Prostate gland (tissue), 2 donors: ENCODE measurements around the gene ANP32B. TPM values are rescaled to one million over a fixed set of nuclear protein-coding genes. Genes with fewer than 3 reads are reported as not detected.
A peak's percentile ranks its signal among the peaks of the same experiment; 100 is the strongest.
"Not testable (repeated sequence)": the region's sequence is repeated elsewhere in the genome, so short reads cannot be mapped to it uniquely, and the experiment has no call there.

Experiments used
- DNase-seq: peaks from one replicate; pipeline ENCODE4 v3.0.0-alpha.2; 2019; ENCODE audit warnings: low spot score
- H3K27ac ChIP-seq, 2 donors: fragments of 200-600 bp; sonication (generic); 2 replicates each; pipeline ENCODE4 v1.5.1; 2017 to 2019
- H3K27me3 ChIP-seq: fragments of 200-600 bp; sonication (generic); replicated peaks from 2 replicates; pipeline ENCODE4 v1.5.1; 2019; ENCODE audit not compliant: insufficient read depth
- H3K36me3 ChIP-seq, 2 donors: fragments of 200-600 bp; sonication (generic); 1 replicate in 1 of 2; 2 replicates in 1 of 2; pipeline versions ENCODE4 v1.5.1 to v1.8.1; 2017 to 2019
- H3K4me1 ChIP-seq: fragments of 200-600 bp; sonication (generic); replicated peaks from 2 replicates; pipeline ENCODE4 v1.5.1; 2019
- H3K4me3 ChIP-seq, 2 donors: fragments of 200-600 bp; sonication (generic); 2 replicates each; pipeline ENCODE4 v1.5.1; 2017 to 2019
- H3K9me3 ChIP-seq: fragments of 200-600 bp; sonication (generic); 2 replicates; pipeline ENCODE4 v1.5.1; 2017
- POLR2A ChIP-seq: fragments of 450-650 bp; IDR thresholded peaks from one replicate; pipeline ENCODE4 v1.6.1; 2016; ENCODE audit warnings: antibody characterized with exemption, mild to moderate bottlenecking
- POLR2AphosphoS5 ChIP-seq: sonication (generic); formaldehyde crosslinking; IDR thresholded peaks from one replicate; pipeline ENCODE4 v1.6.1; 2017; ENCODE audit warnings: antibody characterized with exemption
- WGBS: methylation state at CpG from one replicate; pipeline ENCODE4 v1.1.5; 2018; 5-methylcytosine and 5-hydroxymethylcytosine counted together
- intact Hi-C: fragments of 100-400 bp; cut with DNase I; formaldehyde crosslinking; loops from one replicate; pipeline ENCODE4 v1.14.2; 2022
- total RNA-seq, 2 donors: library from RNA; depleted of rRNA; stranded (reverse); fragments of >200 nt; gene quantifications; one replicate each; pipeline ENCODE4 v1.1.0, GENCODE V29; 2016
- TF ChIP-seq, protein P1 (sequence below), 4 experiments: fragments of 200-600 bp in 2 of 4; fragments of 450-650 bp in 2 of 4; sonication (generic) in 2 of 4; IDR thresholded peaks; 1 replicate in 3 of 4; 2 replicates in 1 of 4; pipeline ENCODE4 v1.5.1; 2016 to 2019; ENCODE audit warnings: antibody characterized with exemption in 4 of 4, mild to moderate bottlenecking in 2 of 4, moderate library complexity in 2 of 4

The ANP32B gene
- total RNA-seq, 2 donors from 2014 or later: 22.5 to 25.1 TPM

DNA sequence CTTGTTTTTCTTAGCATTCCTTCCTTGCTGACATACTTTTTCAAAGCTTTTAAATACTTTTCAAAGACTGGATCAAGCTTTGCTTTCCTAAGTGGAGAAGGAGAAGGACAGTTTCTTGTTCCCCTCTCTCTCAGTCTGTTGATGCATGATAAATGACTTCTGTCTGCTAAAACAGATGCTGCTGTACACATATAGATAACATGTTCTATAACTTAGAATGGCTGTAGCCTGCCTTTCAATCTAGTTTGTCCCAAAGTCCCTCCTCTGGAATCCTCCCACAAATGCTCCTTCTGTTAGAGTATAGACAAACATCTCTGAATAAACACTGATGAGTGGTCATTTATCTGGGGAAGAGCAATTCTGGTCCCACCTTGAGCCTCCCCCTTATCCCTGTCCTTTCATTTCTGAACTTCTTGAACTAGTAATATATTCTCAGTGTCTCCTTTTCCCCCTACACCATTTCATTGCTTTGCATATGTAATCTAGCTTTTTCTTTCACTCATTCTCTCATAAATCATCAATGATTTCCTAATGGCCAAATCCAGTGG lies 39.8 kb upstream of the ANP32B start:
- Histone ChIP-seq H3K36me3 (no peaks in the 10 kb centered on the region), H3K4me3 (no peak overlapping the region), H3K27ac (no peak overlapping the region), H3K9me3 (no peaks in the 10 kb centered on the region), H3K4me1 (no peaks in the 10 kb centered on the region), H3K27me3 (no peaks in the 10 kb centered on the region)
- DNase-seq: no peak
- intact Hi-C loops: no loop called here
- TF ChIP-seq POLR2A (no peak), POLR2AphosphoS5 (no peak)
- TF ChIP-seq, protein P1, sequence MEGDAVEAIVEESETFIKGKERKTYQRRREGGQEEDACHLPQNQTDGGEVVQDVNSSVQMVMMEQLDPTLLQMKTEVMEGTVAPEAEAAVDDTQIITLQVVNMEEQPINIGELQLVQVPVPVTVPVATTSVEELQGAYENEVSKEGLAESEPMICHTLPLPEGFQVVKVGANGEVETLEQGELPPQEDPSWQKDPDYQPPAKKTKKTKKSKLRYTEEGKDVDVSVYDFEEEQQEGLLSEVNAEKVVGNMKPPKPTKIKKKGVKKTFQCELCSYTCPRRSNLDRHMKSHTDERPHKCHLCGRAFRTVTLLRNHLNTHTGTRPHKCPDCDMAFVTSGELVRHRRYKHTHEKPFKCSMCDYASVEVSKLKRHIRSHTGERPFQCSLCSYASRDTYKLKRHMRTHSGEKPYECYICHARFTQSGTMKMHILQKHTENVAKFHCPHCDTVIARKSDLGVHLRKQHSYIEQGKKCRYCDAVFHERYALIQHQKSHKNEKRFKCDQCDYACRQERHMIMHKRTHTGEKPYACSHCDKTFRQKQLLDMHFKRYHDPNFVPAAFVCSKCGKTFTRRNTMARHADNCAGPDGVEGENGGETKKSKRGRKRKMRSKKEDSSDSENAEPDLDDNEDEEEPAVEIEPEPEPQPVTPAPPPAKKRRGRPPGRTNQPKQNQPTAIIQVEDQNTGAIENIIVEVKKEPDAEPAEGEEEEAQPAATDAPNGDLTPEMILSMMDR (IDR thresholded peaks at IDR 0.05): no peak

DNA sequence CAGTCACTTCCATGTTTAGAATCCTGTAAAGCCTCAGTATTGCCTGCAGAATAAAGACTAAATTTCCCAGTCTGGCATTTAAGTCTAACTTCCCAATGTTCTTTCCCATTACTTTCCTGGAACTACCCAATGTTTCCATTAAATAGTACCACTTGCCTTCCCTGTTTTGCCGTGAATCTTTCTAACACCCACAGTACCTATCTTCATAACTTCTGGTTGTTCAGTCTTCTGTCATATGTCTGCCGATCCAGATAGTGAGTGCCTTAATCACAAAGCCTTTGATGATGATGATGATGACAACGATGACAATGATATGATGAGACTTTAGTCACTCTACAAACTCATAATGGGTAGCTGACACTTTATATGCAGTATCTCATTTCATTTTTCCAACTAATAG lies 38.5 kb upstream of the ANP32B start:
- 76% methylated on average over 3 of the region's 3 CpGs for WGBS
- TF ChIP-seq, protein P1 (IDR thresholded peaks at IDR 0.05): no peak
- no peak for TF ChIP-seq POLR2AphosphoS5
- no peak for TF ChIP-seq POLR2A
- no peak overlapping the region for H3K4me3 ChIP-seq

DNA sequence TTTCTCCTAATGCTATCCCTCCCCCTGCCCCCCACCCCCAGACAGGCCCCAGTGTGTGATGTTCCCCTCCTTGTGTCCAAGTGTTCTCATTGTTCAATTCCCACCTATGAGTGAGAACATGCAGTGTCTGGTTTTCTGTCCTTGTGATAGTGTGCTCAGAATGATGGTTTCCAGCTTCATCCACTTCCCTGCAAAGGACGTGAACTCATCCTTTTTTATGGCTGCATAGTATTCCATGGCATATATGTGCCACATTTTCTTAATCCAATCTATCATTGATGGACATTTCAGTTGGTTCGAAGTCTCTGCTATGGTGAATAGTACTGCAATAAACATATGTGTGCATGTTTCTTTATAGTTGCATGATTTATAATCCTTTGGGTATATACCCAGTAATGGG lies 37.7 kb upstream of the ANP32B start:
- H3K4me1 ChIP-seq, H3K4me3 ChIP-seq, DNase-seq, intact Hi-C loops, H3K9me3 ChIP-seq, H3K27ac ChIP-seq, H3K27me3 ChIP-seq, H3K36me3 ChIP-seq: not testable (repeated sequence)
- 77% methylated on average over 2 of the region's 2 CpGs for WGBS

More for the DNA sequence above, 38.5 kb upstream of the ANP32B start:
- H3K9me3 ChIP-seq: no peaks in the 10 kb centered on the region
- no peak for DNase-seq
- no peaks in the 10 kb centered on the region for H3K27me3 ChIP-seq
- intact Hi-C loops: no loop called here
- no peaks in the 10 kb centered on the region for H3K4me1 ChIP-seq
- H3K27ac ChIP-seq: no peak overlapping the region
- no peaks in the 10 kb centered on the region for H3K36me3 ChIP-seq

DNA sequence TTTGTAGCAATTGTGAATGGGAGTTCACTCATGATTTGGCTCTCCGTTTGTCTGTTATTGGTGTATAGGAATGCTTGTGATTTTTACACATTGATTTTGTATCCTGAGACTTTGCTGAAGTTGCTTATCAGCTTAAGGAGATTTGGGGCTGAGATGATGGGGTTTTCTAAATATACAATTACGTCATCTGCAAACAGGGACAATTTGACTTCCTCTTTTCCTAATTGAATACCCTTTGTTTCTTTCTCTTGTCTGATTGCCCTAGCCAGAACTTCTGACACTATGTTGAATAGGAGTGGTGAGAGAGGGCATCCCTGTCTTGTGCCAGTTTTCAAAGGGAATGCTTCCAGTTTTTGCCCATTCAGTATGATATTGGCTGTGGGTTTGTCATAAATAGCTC lies 36.0 kb upstream of the ANP32B start:
- H3K27me3 ChIP-seq, H3K9me3 ChIP-seq, H3K27ac ChIP-seq, H3K4me3 ChIP-seq, DNase-seq, H3K4me1 ChIP-seq, H3K36me3 ChIP-seq, intact Hi-C loops: not testable (repeated sequence)
- 58% methylated on average over 2 of the region's 2 CpGs for WGBS

DNA sequence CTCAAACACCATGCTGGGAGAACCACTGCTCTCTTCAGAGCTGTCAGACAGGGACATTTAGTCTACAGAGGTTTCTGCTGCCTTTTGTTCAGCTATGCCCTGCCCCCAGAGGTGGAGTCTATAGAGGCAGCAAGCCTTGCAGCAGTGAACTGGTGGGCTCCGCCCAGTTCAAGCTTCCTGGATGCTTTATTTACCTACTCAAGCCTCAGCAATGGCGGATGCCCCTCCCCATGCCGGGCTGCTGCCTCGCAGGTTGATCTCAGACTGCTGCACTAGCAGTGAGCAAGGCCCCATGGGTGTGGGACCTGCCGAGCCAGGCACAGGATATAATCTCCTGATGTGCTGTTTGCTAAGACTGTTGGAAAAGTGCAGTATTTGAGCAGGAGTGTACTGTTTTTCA lies 32.3 kb upstream of the ANP32B start:
- 92% methylated on average over 5 of the region's 5 CpGs for WGBS
- H3K4me3 ChIP-seq, H3K9me3 ChIP-seq, DNase-seq, H3K27ac ChIP-seq, H3K27me3 ChIP-seq, intact Hi-C loops, H3K36me3 ChIP-seq, H3K4me1 ChIP-seq: not testable (repeated sequence)

DNA sequence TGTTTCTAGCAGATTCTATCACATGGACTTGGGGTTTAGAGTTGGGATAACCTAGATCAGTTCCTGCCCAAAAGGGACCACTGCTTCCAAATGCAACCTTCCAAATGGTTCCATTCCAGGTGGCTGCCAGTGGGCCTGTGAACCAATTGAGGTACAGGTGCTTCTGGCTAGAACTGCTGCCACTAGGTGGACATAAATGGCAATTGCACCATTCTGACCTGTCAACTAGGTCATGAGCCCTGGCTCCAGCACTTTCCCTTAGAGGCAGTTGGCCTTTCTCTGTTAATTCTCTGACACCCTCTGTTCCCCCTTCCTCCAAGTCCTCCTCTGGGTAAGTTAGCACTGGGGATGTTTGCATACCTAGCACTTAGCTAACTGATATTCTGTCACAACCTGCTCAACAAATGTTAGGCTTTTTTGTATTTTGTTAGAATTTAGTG lies 28.6 kb upstream of the ANP32B start:
- peak; percentile 20 for DNase-seq

More for the DNA sequence above, 28.6 kb upstream of the ANP32B start:
- intact Hi-C loops: no loop called here
- no peaks in the 10 kb centered on the region for H3K36me3 ChIP-seq
- no peaks in the 10 kb centered on the region for H3K4me1 ChIP-seq
- no peak overlapping the region for H3K27ac ChIP-seq
- H3K9me3 ChIP-seq: no peaks in the 10 kb centered on the region
- no peaks in the 10 kb centered on the region for H3K27me3 ChIP-seq
- no peak for TF ChIP-seq POLR2AphosphoS5
- TF ChIP-seq, protein P1 (IDR thresholded peaks at IDR 0.05): peak in 1 of 4 experiments; percentile 50
- TF ChIP-seq POLR2A: no peak
- no peak overlapping the region for H3K4me3 ChIP-seq
